HepG2 (cell line): ENCODE measurements around the gene CLASP1.

Experiments used
- KLF12 ChIP-seq: sonication (generic); formaldehyde crosslinking; IDR thresholded peaks from 2 replicates; pipeline ENCODE4 v1.4.0; 2020; ENCODE audit warnings: missing genetic modification reagents, borderline replicate concordance
- PAX8 ChIP-seq: sonication (generic); formaldehyde crosslinking; IDR thresholded peaks from 2 replicates; pipeline ENCODE4 v1.8.0; 2022; ENCODE audit warnings: mild to moderate bottlenecking, missing genetic modification reagents, borderline replicate concordance
- PHF20 ChIP-seq: sonication (generic); formaldehyde crosslinking; IDR thresholded peaks from 2 replicates; pipeline ENCODE4 v1.5.0; 2020; ENCODE audit warnings: mild to moderate bottlenecking, missing genetic modification reagents
- TBX3 ChIP-seq: fragments of 450-650 bp; IDR thresholded peaks from 2 replicates; pipeline ENCODE4 v1.6.1; 2017; ENCODE audit warnings: antibody characterized with exemption, mild to moderate bottlenecking, inconsistent platforms, borderline replicate concordance
- ZNF501 ChIP-seq: sonication (generic); formaldehyde crosslinking; IDR thresholded peaks from 2 replicates; pipeline ENCODE4 v1.5.1; 2020; ENCODE audit warnings: mild to moderate bottlenecking, moderate library complexity, missing genetic modification reagents
- ZNF790 ChIP-seq: sonication (generic); formaldehyde crosslinking; IDR thresholded peaks from 2 replicates; pipeline ENCODE4 v1.8.0; 2022; ENCODE audit warnings: missing genetic modification reagents, mild to moderate bottlenecking, borderline replicate concordance

DNA sequence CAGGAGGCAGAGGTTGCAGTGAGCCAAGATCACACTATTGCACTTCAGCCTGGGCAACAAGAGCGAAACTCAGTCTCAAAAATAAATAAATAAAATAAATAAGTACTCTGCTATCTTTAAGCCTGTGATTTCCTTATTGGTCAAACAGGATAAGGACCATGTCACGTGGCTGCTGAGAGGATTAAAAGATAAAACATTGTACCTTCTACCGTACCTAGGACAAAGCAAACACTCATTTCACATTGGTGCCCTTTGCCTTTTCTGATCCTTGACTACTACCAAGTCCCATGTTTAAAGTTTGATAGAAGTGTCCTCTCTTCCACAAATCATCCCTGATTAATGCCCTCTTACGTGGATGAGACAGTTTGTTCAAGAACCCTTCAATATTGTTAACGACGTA lies 244.0 kb downstream of the CLASP1 start:
- no peak for TF ChIP-seq PAX8 (CRISPR knock-in tag)
- TF ChIP-seq KLF12 (CRISPR knock-in tag): no peak
- TF ChIP-seq PHF20 (CRISPR knock-in tag): no peak
- no peak for TF ChIP-seq TBX3
- TF ChIP-seq ZNF501 (CRISPR knock-in tag): no peak
- TF ChIP-seq ZNF790 (CRISPR knock-in tag): no peak
